Mononuclear cell (primary cell): ENCODE data around the gene NELL1. TPM values are rescaled to one million over a fixed set of nuclear protein-coding genes. Genes with fewer than 3 reads are reported as not detected.

ENCODE experiments used
- H3K27me3 ChIP-seq: 2 replicates; pipeline ENCODE4 v1.6.0; 2011; ENCODE audit warnings: low read length, control low read depth; ENCODE audit not compliant: insufficient read depth
- H3K4me1 ChIP-seq: 2 replicates; pipeline ENCODE4 v1.5.1; 2011; ENCODE audit warnings: mild to moderate bottlenecking, low read length, control low read depth; ENCODE audit not compliant: insufficient read depth
- H3K4me3 ChIP-seq: 2 replicates; pipeline ENCODE4 v1.5.1; 2011; ENCODE audit warnings: mild to moderate bottlenecking, low read length, moderate library complexity
- H3K9me3 ChIP-seq: 2 replicates; pipeline ENCODE4 v1.5.1; 2011; ENCODE audit warnings: low read depth, mild to moderate bottlenecking, control low read depth, low read length
- total RNA-seq: library from RNA; depleted of rRNA; stranded (reverse); fragments of >200 nt; gene quantifications from one replicate; pipeline ENCODE4 v1.2.3, GENCODE V29; 2012

Gene NELL1
- total RNA-seq, 1 donor: not detected

GRCh38 chr11:21426931-21427330 is 757.5 kb downstream of the NELL1 start:
- Histone ChIP-seq H3K9me3 (no peaks in the 10 kb centered on the region), H3K4me3 (no peak overlapping the region), H3K27me3 (no peaks in the 10 kb centered on the region), H3K4me1 (no peaks in the 10 kb centered on the region)

GRCh38 chr11:21427726-21428125 is 758.3 kb downstream of the NELL1 start:
- Histone ChIP-seq H3K9me3 (no peaks in the 10 kb centered on the region), H3K27me3 (no peaks in the 10 kb centered on the region), H3K4me3 (no peak overlapping the region), H3K4me1 (no peaks in the 10 kb centered on the region)

GRCh38 chr11:21428796-21429195 is 759.4 kb downstream of the NELL1 start:
- no peaks in the 10 kb centered on the region for H3K27me3 ChIP-seq
- H3K4me3 ChIP-seq: no peak overlapping the region

GRCh38 chr11:21429401-21429800 is 760.0 kb downstream of the NELL1 start:
- H3K4me3 ChIP-seq: no peak overlapping the region
- H3K9me3 ChIP-seq: no peaks in the 10 kb centered on the region
- no peaks in the 10 kb centered on the region for H3K27me3 ChIP-seq
- H3K4me1 ChIP-seq: no peaks in the 10 kb centered on the region

More at GRCh38 chr11:21428796-21429195, 759.4 kb downstream of the NELL1 start:
- H3K4me1 ChIP-seq: no peaks in the 10 kb centered on the region
- no peaks in the 10 kb centered on the region for H3K9me3 ChIP-seq

GRCh38 chr11:21430537-21430936 is 761.2 kb downstream of the NELL1 start:
- H3K4me1 ChIP-seq: no peaks in the 10 kb centered on the region
- no peak overlapping the region for H3K4me3 ChIP-seq
- H3K9me3 ChIP-seq: no peaks in the 10 kb centered on the region
- H3K27me3 ChIP-seq: no peaks in the 10 kb centered on the region

GRCh38 chr11:21446939-21447590 is 777.7 kb downstream of the NELL1 start:
- Histone ChIP-seq H3K4me3 (no peak overlapping the region), H3K4me1 (no peaks in the 10 kb centered on the region), H3K9me3 (no peaks in the 10 kb centered on the region)

GRCh38 chr11:21447871-21448270 is 778.5 kb downstream of the NELL1 start:
- Histone ChIP-seq H3K4me1 (no peaks in the 10 kb centered on the region), H3K9me3 (no peaks in the 10 kb centered on the region), H3K27me3 (no peaks in the 10 kb centered on the region), H3K4me3 (no peak overlapping the region)

More at GRCh38 chr11:21446939-21447590, 777.7 kb downstream of the NELL1 start:
- H3K27me3 ChIP-seq: no peaks in the 10 kb centered on the region

GRCh38 chr11:21456186-21456585 is 786.8 kb downstream of the NELL1 start:
- Histone ChIP-seq H3K27me3 (no peaks in the 10 kb centered on the region), H3K4me1 (no peaks in the 10 kb centered on the region), H3K9me3 (no peaks in the 10 kb centered on the region), H3K4me3 (no peak overlapping the region)

- Histone ChIP-seq H3K9me3 (no peaks in the 10 kb centered on the region), H3K4me1 (no peaks in the 10 kb centered on the region), H3K27me3 (no peaks in the 10 kb centered on the region), H3K4me3 (no peak overlapping the region)
Measured at GRCh38 chr11:21460082-21460481, 790.7 kb downstream of the NELL1 start.

GRCh38 chr11:21461701-21462100 is 792.3 kb downstream of the NELL1 start:
- Histone ChIP-seq H3K9me3 (no peaks in the 10 kb centered on the region), H3K4me1 (no peaks in the 10 kb centered on the region), H3K27me3 (no peaks in the 10 kb centered on the region), H3K4me3 (no peak overlapping the region)

- Histone ChIP-seq H3K27me3 (no peaks in the 10 kb centered on the region), H3K4me1 (no peaks in the 10 kb centered on the region), H3K9me3 (no peaks in the 10 kb centered on the region), H3K4me3 (no peak overlapping the region)
Measured at GRCh38 chr11:21464601-21465193, 795.3 kb downstream of the NELL1 start.

GRCh38 chr11:21465203-21465602 is 795.8 kb downstream of the NELL1 start:
- Histone ChIP-seq H3K9me3 (no peaks in the 10 kb centered on the region), H3K4me3 (no peak overlapping the region), H3K4me1 (no peaks in the 10 kb centered on the region), H3K27me3 (no peaks in the 10 kb centered on the region)

GRCh38 chr11:21465920-21466319 is 796.5 kb downstream of the NELL1 start:
- no peaks in the 10 kb centered on the region for H3K9me3 ChIP-seq
- no peaks in the 10 kb centered on the region for H3K27me3 ChIP-seq
- H3K4me1 ChIP-seq: no peaks in the 10 kb centered on the region
- no peak overlapping the region for H3K4me3 ChIP-seq

GRCh38 chr11:21470521-21470920 is 801.1 kb downstream of the NELL1 start:
- no peaks in the 10 kb centered on the region for H3K9me3 ChIP-seq
- no peaks in the 10 kb centered on the region for H3K4me1 ChIP-seq
- no peak overlapping the region for H3K4me3 ChIP-seq
- H3K27me3 ChIP-seq: no peaks in the 10 kb centered on the region

GRCh38 chr11:21472261-21472660 is 802.9 kb downstream of the NELL1 start:
- Histone ChIP-seq H3K4me1 (no peaks in the 10 kb centered on the region), H3K9me3 (no peaks in the 10 kb centered on the region), H3K27me3 (no peaks in the 10 kb centered on the region), H3K4me3 (no peak overlapping the region)

- Histone ChIP-seq H3K4me3 (no peak overlapping the region), H3K9me3 (no peaks in the 10 kb centered on the region), H3K4me1 (no peaks in the 10 kb centered on the region), H3K27me3 (no peaks in the 10 kb centered on the region)
Measured at GRCh38 chr11:21474529-21474928, 805.1 kb downstream of the NELL1 start.
